Fibroblast of villous mesenchyme (primary cell): ENCODE measurements around the gene TMEM184A. TPM values are rescaled to one million over a fixed set of nuclear protein-coding genes. Genes with fewer than 3 reads are reported as not detected.
A peak's percentile ranks its signal among the peaks of the same experiment; 100 is the strongest.
"Not testable (repeated sequence)": the region's sequence is repeated elsewhere in the genome, so short reads cannot be mapped to it uniquely, and the experiment has no call there.

Experiments used
- DNase-seq: peaks from one replicate; pipeline ENCODE4 v3.0.0-alpha.2; 2010; ENCODE audit warnings: low read depth
- H3K4me3 ChIP-seq: 2 replicates; pipeline ENCODE4 v1.5.1; 2011; ENCODE audit warnings: low read depth, mild to moderate bottlenecking, low read length
- CTCF ChIP-seq: IDR thresholded peaks from 2 replicates; pipeline ENCODE4 v1.5.1; 2012; ENCODE audit warnings: low read depth, mild to moderate bottlenecking, low read length; ENCODE audit not compliant: insufficient read depth
- total RNA-seq: library from RNA; depleted of rRNA; stranded (reverse); fragments of >200 nt; gene quantifications from 2 replicates; pipeline ENCODE4 v1.2.3, GENCODE V29; 2012

The TMEM184A gene
- total RNA-seq, 1 donor, result 0.86 TPM

GRCh38 chr7:1529383-1530116 lies 26.5 kb downstream of the TMEM184A start:
- H3K4me3 ChIP-seq, result no peak overlapping the region
- no peak for TF ChIP-seq CTCF
- no peak for DNase-seq

DNA sequence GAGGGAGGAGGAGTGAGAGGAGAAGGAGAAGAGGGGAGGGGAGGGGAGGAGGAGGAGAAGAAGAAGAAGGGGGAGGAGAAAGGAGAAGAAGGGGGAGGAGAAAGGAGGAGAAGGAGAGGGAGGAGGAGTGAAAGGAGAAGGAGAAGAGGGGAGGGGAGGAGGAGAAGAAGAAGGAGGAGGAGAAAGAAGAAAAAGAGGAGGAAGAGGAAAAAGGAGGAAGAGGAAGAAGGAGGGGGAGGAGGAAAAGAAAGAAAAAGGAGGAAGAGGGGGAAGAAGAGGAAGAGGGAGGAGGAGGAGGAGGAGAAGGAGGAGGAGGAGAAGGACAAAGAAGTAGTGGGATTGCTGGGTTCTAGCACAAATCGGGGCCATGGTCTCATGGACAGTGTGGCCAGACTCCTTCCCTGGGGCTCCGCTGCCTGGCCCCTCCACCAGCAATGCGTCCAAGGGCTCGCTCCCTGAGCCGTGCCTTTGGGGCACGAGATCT lies 29.7 kb downstream of the TMEM184A start:
- no peak for TF ChIP-seq CTCF
- peak; percentile 57 for DNase-seq
- H3K4me3 ChIP-seq, result peak overlapping the region; percentile 40

DNA sequence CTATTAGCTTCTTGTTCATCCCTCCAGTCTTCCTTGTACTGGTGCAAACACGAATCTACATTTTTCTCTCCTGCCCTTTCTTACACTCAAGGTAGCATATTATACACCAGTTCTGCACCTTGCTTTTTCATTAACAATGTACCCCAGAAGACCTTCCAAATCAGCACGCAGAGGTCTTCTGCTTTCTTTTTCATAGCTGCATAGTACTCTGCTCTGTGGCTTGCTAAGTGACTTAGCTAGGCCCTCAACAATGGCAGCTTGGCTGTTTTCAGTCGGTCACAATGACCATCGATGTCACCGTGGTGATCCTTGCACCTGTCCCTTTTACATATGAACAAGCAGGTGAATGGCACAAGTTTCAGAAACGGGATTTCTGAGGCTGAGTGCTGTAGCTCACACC lies 30.6 kb downstream of the TMEM184A start:
- DNase-seq, result no peak
- H3K4me3 ChIP-seq, result no peak overlapping the region
- no peak for TF ChIP-seq CTCF

DNA sequence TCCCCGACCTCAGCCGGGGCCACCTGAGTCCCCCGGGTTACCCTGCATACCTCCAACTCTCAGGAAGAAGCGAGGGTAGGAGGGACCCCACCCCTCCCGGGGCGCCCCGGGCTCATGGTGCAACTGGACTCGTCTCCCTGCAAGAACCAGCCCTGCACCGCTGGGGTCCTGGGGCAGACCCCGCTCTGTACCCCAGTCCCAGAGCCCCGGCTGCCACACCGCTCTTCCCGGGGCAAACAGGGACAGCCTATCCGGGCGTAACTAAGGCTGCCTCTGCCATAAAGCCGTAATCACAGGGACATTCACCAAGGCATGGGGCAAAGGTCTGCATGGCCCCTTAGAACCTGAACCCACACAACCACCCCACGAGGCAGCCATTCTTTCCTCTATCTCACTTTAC lies 32.2 kb downstream of the TMEM184A start:
- no peak for TF ChIP-seq CTCF
- H3K4me3 ChIP-seq, result no peak overlapping the region
- no peak for DNase-seq

DNA sequence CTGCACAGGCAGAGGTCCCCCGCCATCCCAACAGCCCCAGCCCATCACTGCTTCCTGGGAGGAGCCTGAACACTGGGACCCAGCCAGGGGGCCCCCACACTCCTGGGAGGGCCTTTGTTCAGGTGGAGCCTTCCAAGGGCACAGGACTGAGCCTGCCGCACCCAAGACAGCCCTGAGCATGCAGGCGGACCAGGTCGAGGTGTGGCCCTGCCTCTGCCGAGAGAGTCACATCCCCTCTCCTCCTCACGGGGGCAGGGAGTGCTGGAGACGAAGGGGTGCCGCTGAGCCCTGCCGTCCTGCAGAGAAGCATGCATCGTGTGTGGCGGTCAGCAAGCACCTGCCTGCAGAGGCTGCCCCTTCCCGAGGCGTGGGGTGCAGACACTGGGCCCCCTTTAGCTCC lies 32.8 kb downstream of the TMEM184A start:
- no peak for TF ChIP-seq CTCF
- DNase-seq, result no peak
- no peak overlapping the region for H3K4me3 ChIP-seq

DNA sequence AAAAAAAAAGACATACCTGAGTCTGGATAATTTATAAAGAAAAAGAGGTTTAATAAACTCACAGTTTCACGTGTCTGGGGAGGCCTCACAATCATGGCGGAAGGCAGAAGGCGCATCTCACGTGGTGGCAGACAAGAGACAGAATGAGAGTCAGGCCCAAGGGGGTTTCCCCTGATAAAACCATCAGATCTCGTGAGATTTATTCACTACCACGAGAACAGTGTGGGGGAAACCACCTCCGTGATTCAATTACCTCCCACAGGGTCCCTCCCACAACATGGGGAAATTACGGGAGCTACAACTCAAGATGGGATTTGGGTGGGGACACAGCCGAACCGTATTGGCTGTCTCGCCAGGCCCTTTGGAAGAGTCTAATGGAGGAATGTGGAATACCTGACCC lies 34.5 kb downstream of the TMEM184A start:
- TF ChIP-seq CTCF, result no peak
- H3K4me3 ChIP-seq, result no peak overlapping the region
- no peak for DNase-seq

GRCh38 chr7:1520539-1521234 lies 35.3 kb downstream of the TMEM184A start:
- DNase-seq, result peak; percentile 92
- no peak overlapping the region for H3K4me3 ChIP-seq
- no peak for TF ChIP-seq CTCF

- not testable (repeated sequence) for DNase-seq, H3K4me3 ChIP-seq
Measured at GRCh38 chr7:1519322-1519922, 36.6 kb downstream of the TMEM184A start.
